Adrenal gland (tissue), 12 donors: ENCODE data around the gene CD244. TPM values are rescaled to one million over a fixed set of nuclear protein-coding genes. Genes with fewer than 3 reads are reported as not detected.
A peak's percentile ranks its signal among the peaks of the same experiment; 100 is the strongest.

Experiments used
- DNase-seq, 7 donors: peaks; one replicate each; pipeline ENCODE4 v3.0.0-alpha.2; 2019 to 2020
- H3K27ac ChIP-seq, 5 donors: fragments of 200-600 bp; sonication (generic) in 4 of 5; 1 replicate in 3 of 5; 2 replicates in 2 of 5; pipeline versions ENCODE4 v1.5.1 to v1.8.0; 2016 to 2020; ENCODE audit warnings: mild to moderate bottlenecking in 1 of 5
- H3K27me3 ChIP-seq: fragments of 200-600 bp; 2 replicates; pipeline ENCODE4 v1.8.0; 2021
- H3K36me3 ChIP-seq, 2 donors: fragments of 200-600 bp; replicated peaks in 1 of 2; 1 replicate in 1 of 2; 2 replicates in 1 of 2; pipeline versions ENCODE4 v1.5.1 to v1.8.0; 2018 to 2022
- H3K4me1 ChIP-seq, 2 donors: fragments of 200-600 bp; replicated peaks in 1 of 2; 1 replicate in 1 of 2; 2 replicates in 1 of 2; pipeline versions ENCODE4 v1.5.1 to v1.8.0; 2018 to 2021
- H3K4me3 ChIP-seq, 4 donors: fragments of 200-600 bp; sonication (generic) in 3 of 4; one replicate each; pipeline ENCODE4 v1.5.1; 2016 to 2018
- H3K9me3 ChIP-seq, 3 donors: fragments of 200-600 bp; sonication (generic) in 1 of 3; replicated peaks in 1 of 3; 1 replicate in 2 of 3; 2 replicates in 1 of 3; pipeline versions ENCODE4 v1.5.1 to v1.8.0; 2016 to 2021
- POLR2A ChIP-seq, 2 donors: fragments of 450-650 bp; IDR thresholded peaks; one replicate each; pipeline ENCODE4 v1.6.1; 2017; ENCODE audit warnings: antibody characterized with exemption in 2 of 2, mild to moderate bottlenecking in 2 of 2, moderate library complexity in 1 of 2
- WGBS, 4 donors: extraction: QIAGEN DNeasy Blood & Tissue Kit in 2 of 4; methylation state at CpG; one replicate each; pipeline versions ENCODE4 v1.1.5 to v1.1.7; 2013 to 2017; 5-methylcytosine and 5-hydroxymethylcytosine counted together
- intact Hi-C, 2 donors: fragments of 100-400 bp; cut with DNase I; formaldehyde crosslinking; loops; one replicate each; pipeline versions ENCODE4 v1.14.1 to v1.15.0; 2022 to 2023
- polyA plus RNA-seq, 3 donors: library from polyadenylated mRNA; stranded (reverse); fragments of 200-250 nt in 2 of 3; fragments of 350-450 nt in 1 of 3; fragmentation: Illumina TruSeq in 1 of 3; extraction: RNeasy Lipid Tissue Mini Kit (QIAGEN cat#74804) in 1 of 3; gene quantifications; one replicate each; pipeline ENCODE4 v1.2.3, GENCODE V29; 2013 to 2014
- total RNA-seq, 9 donors: library from RNA; depleted of rRNA in 4 of 9; stranded (reverse); fragments of >200 nt in 4 of 9; fragments of 120-200 nt in 1 of 9; fragmentation: NEBNext Ultra II Directional in 1 of 9; extraction: Animal tissue kit (Norgen Biotek cat#: 25700) in 1 of 9; gene quantifications; one replicate each; pipeline versions ENCODE4 v1.1.0 to v1.2.4, GENCODE V29; 2013 to 2023
- TF ChIP-seq, protein P1 (sequence below), 6 experiments: fragments of 450-650 bp in 4 of 6; fragments of 200-600 bp in 2 of 6; sonication (generic) in 1 of 6; IDR thresholded peaks; 1 replicate in 5 of 6; 2 replicates in 1 of 6; pipeline versions ENCODE4 v1.5.1 to v1.8.0; 2016 to 2021; ENCODE audit warnings: antibody characterized with exemption in 6 of 6, mild to moderate bottlenecking in 2 of 6, moderate library complexity in 1 of 6
- donor health status: healthy with polysubstance abuse.
- donor health status: Bipolar disorder and iron deficiency.
- donor health status: DM: yes; HTN: yes; CAD: no.
- donor health status: DM: no; HTN: no; CAD: no.
- donor health status: DM: no; HTN: no; CAD: no.
- donor health status: DM: yes; HTN: yes; CAD: no.

The CD244 gene
- total and polyA plus RNA-seq, 12 donors: 0.15 to 1.4 (median 0.28) TPM; not detected in 1

DNA sequence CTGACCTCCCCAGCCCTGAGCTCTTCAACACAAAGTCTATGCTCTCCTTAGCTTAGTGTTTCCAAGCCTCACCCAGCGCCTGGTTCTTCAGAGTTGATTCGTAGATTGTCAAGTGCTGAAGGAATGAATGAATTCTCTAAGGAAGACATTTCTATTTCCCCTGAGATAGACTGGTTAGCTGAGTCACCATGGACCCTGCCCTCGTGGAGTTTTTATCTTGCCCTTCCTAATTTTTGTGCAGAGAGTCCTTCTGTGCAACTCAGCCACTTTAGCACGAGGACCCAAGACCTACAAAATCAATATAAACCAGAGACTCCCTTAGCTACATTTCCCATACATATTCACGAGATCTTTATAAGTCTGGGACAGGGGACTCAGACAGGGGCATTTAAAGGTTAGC, 2.6 kb upstream of the CD244 start:
- DNase-seq: no peak
- H3K27ac ChIP-seq: no peak overlapping the region
- TF ChIP-seq, protein P1, sequence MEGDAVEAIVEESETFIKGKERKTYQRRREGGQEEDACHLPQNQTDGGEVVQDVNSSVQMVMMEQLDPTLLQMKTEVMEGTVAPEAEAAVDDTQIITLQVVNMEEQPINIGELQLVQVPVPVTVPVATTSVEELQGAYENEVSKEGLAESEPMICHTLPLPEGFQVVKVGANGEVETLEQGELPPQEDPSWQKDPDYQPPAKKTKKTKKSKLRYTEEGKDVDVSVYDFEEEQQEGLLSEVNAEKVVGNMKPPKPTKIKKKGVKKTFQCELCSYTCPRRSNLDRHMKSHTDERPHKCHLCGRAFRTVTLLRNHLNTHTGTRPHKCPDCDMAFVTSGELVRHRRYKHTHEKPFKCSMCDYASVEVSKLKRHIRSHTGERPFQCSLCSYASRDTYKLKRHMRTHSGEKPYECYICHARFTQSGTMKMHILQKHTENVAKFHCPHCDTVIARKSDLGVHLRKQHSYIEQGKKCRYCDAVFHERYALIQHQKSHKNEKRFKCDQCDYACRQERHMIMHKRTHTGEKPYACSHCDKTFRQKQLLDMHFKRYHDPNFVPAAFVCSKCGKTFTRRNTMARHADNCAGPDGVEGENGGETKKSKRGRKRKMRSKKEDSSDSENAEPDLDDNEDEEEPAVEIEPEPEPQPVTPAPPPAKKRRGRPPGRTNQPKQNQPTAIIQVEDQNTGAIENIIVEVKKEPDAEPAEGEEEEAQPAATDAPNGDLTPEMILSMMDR (IDR thresholded peaks at IDR 0.05): no peak
- TF ChIP-seq POLR2A (IDR thresholded peaks at IDR 0.05): no peak
- 75 to 85% (median 80%) methylated on average over 5 of the region's 5 CpGs for WGBS, 4 donors
- peaks cover 3% of the 10 kb centered on the region for H3K27me3 ChIP-seq
- intact Hi-C loops: no loop called here
- H3K36me3 ChIP-seq: no peaks in the 10 kb centered on the region
- no peaks in the 10 kb centered on the region for H3K9me3 ChIP-seq
- H3K4me3 ChIP-seq: no peak overlapping the region
- no peaks in the 10 kb centered on the region for H3K4me1 ChIP-seq

DNA sequence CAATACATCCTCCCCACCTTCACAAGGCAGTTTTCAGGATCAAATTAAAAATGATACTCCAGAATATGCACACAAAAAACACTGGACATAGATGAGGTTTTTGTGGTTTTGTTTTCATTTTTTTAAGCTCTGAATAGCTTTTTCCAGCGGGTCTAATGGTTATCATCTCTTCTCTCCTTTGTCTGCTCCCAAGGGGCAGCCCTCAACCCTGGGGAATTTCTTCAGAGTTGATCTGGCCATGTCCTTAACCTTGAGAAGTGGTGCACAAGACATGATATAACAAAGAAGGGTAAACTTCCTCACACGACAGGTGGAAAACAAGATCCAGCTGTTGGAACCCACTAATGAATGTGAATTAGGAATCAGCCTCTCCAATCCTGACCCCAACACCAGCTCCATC, 1.5 kb upstream of the CD244 start:
- TF ChIP-seq POLR2A (IDR thresholded peaks at IDR 0.05): no peak
- TF ChIP-seq, protein P1 (IDR thresholded peaks at IDR 0.05): no peak
- intact Hi-C loops: no loop called here
- Histone ChIP-seq H3K36me3 (no peaks in the 10 kb centered on the region), H3K9me3 (no peaks in the 10 kb centered on the region), H3K27me3 (peaks cover 3% of the 10 kb centered on the region), H3K27ac (no peak overlapping the region), H3K4me3 (no peak overlapping the region), H3K4me1 (no peaks in the 10 kb centered on the region)
- DNase-seq: no peak
- 56 to 79% (median 74%) methylated on average over 2 of the region's 2 CpGs for WGBS, 4 donors

- Histone ChIP-seq H3K4me1 (no peaks in the 10 kb centered on the region), H3K9me3 (no peaks in the 10 kb centered on the region), H3K27me3 (peaks cover 3% of the 10 kb centered on the region), H3K4me3 (no peak overlapping the region), H3K36me3 (no peaks in the 10 kb centered on the region), H3K27ac (no peak overlapping the region)
- peak in 1 of 7 donors; percentile 16 for DNase-seq
- TF ChIP-seq, protein P1 (IDR thresholded peaks at IDR 0.05): no peak
- no peak for TF ChIP-seq POLR2A (IDR thresholded peaks at IDR 0.05)
- 69 to 89% (median 80%) methylated on average over 4 of the region's 4 CpGs for WGBS, 4 donors
- intact Hi-C loops: no loop called here
Observed at GRCh38 chr1:160863774-160864131, 1.1 kb upstream of the CD244 start.

GRCh38 chr1:160863061-160863773, 530 bp upstream of the CD244 start:
- Histone ChIP-seq H3K36me3 (no peaks in the 10 kb centered on the region), H3K4me1 (no peaks in the 10 kb centered on the region), H3K9me3 (no peaks in the 10 kb centered on the region), H3K4me3 (no peak overlapping the region), H3K27me3 (peaks cover 3% of the 10 kb centered on the region), H3K27ac (peak overlapping the region in 1 of 5 donors; percentile 29)
- DNase-seq: no peak
- intact Hi-C loops: no loop called here
- WGBS, 4 donors: 76 to 79% (median 77%) methylated on average over 11 of the region's 11 CpGs
- TF ChIP-seq, protein P1 (IDR thresholded peaks at IDR 0.05): no peak
- no peak for TF ChIP-seq POLR2A (IDR thresholded peaks at IDR 0.05)
